Mammary epithelial cell (primary cell): ENCODE measurements around the gene RAD51B.

Experiments
- CTCF ChIP-seq, 2 donors: IDR thresholded peaks in 1 of 2; conservative IDR thresholded peaks in 1 of 2; 2 replicates each; pipeline ENCODE4 v1.5.1; 2011 to 2012; ENCODE audit warnings: inconsistent platforms in 2 of 2, low read length in 2 of 2, mild to moderate bottlenecking in 2 of 2, control low read depth in 1 of 2, low read depth in 1 of 2; ENCODE audit not compliant: insufficient read depth in 1 of 2; ENCODE audit errors: extremely low read depth in 1 of 2
- EZH2 ChIP-seq: IDR thresholded peaks from 2 replicates; pipeline ENCODE4 v1.6.1; 2012; ENCODE audit warnings: low read length, inconsistent platforms, borderline replicate concordance

GRCh38 chr14:68404146-68404527, 584.6 kb downstream of the RAD51B start:
- TF ChIP-seq CTCF (conservative IDR thresholded peaks at IDR 0.05 in 1 of 2, IDR thresholded peaks at IDR 0.05 in 1 of 2; ENCODE audit: extremely low read depth in 1 of 2, insufficient read depth in 1 of 2, low read depth in 1 of 2, low read length in 2 of 2) (no peak), EZH2 (no peak)
